Immature natural killer cell (primary cell): ENCODE measurements around the gene MET. TPM values are rescaled to one million over a fixed set of nuclear protein-coding genes. Genes with fewer than 3 reads are reported as not detected.
"Not testable (repeated sequence)": the region's sequence is repeated elsewhere in the genome, so short reads cannot be mapped to it uniquely, and the experiment has no call there.

Experiments
- DNase-seq, 3 donors: peaks; one replicate each; pipeline ENCODE4 v3.0.0; 2022; ENCODE audit warnings: mixed read lengths in 1 of 3
- H3K27ac Mint-ChIP-seq, 6 donors: one replicate each; pipeline ENCODE4 v1.8.0; 2020; ENCODE audit warnings: mixed read lengths in 6 of 6, mild to moderate bottlenecking in 5 of 6, inconsistent platforms in 4 of 6, moderate library complexity in 3 of 6
- H3K27me3 Mint-ChIP-seq, 3 donors: one replicate each; pipeline ENCODE4 v1.8.0; 2020 to 2021; ENCODE audit warnings: low read depth in 3 of 3, mild to moderate bottlenecking in 3 of 3, mixed read lengths in 3 of 3, moderate library complexity in 3 of 3, inconsistent platforms in 1 of 3
- H3K36me3 Mint-ChIP-seq, 3 donors: one replicate each; pipeline ENCODE4 v1.8.0; 2020; ENCODE audit warnings: mixed read lengths in 3 of 3, inconsistent platforms in 2 of 3, mild to moderate bottlenecking in 2 of 3
- H3K4me1 Mint-ChIP-seq, 2 donors: one replicate each; pipeline ENCODE4 v1.8.0; 2020; ENCODE audit warnings: inconsistent platforms in 2 of 2, mild to moderate bottlenecking in 2 of 2, mixed read lengths in 2 of 2, moderate library complexity in 1 of 2
- H3K4me3 Mint-ChIP-seq, 5 donors: one replicate each; pipeline ENCODE4 v1.8.0; 2020; ENCODE audit warnings: mild to moderate bottlenecking in 5 of 5, mixed read lengths in 5 of 5, inconsistent platforms in 3 of 5, moderate library complexity in 3 of 5
- H3K9me3 Mint-ChIP-seq, 6 donors: one replicate each; pipeline ENCODE4 v1.8.0; 2020; ENCODE audit warnings: mild to moderate bottlenecking in 6 of 6, mixed read lengths in 6 of 6, inconsistent platforms in 4 of 6, moderate library complexity in 3 of 6
- polyA plus RNA-seq, 3 donors: library from polyadenylated mRNA; unstranded; fragments of 300-500 nt; fragmentation: Illumina TruSeq; gene quantifications; one replicate each; pipeline ENCODE4 v1.2.3, GENCODE V29; 2021

The MET gene
- polyA plus RNA-seq, 3 donors from 2014 or later, result not detected

DNA sequence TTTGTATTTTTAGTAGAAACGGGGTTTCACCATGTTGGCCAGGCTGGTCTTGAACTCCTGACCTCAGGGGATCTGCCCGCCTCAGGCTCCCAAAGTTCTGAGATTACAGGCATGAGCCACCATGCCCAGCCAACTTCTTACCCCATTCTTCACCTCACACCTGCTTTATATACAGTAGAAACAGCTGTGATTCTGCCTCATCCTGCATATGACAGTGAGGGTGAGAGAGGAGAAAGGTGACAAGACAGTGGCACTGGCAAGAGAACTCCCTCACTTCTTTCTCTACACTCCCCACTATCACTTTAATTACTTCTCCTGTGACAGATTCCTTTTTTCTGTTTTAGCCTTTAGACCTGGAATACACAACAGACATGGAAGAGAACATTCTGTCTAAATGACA, 128.6 kb downstream of the MET start:
- no peak overlapping the region for H3K27ac Mint-ChIP-seq
- no peaks in the 10 kb centered on the region for H3K9me3 Mint-ChIP-seq
- peaks cover 0 to 3% (median 0%) of the 10 kb centered on the region in 3 donors for H3K27me3 Mint-ChIP-seq
- H3K4me3 Mint-ChIP-seq, result no peak overlapping the region
- H3K36me3 Mint-ChIP-seq, result no peaks in the 10 kb centered on the region
- DNase-seq, result no peak
- no peaks in the 10 kb centered on the region for H3K4me1 Mint-ChIP-seq

- no peak for DNase-seq
- Mint-ChIP-seq H3K4me3 (no peak overlapping the region), H3K9me3 (no peaks in the 10 kb centered on the region), H3K27ac (no peak overlapping the region), H3K36me3 (no peaks in the 10 kb centered on the region), H3K27me3 (no peaks in the 10 kb centered on the region), H3K4me1 (no peaks in the 10 kb centered on the region)
Measured at GRCh38 chr7:116801092-116801710, 129.2 kb downstream of the MET start.

GRCh38 chr7:116802144-116802745, 130.2 kb downstream of the MET start:
- H3K4me3 Mint-ChIP-seq, result no peak overlapping the region

DNA sequence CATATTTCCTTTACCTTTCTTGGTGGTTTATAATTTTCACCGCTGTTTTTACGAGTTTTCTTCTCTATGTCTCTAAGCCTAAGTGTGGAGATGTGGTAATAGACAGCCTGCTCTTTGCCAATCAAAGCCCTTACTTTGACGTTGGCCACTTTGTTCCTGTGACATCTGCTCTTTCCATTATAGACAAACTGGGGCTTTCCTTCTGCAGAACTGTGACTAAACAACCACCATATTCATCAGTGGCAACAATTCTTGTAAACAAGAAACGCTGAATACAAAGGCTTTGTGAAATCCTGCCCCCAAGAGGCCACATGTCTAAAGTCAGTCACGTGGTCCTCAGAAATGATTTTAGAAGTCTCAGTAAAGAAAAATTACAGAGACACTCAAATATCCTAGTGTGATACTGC, 130.8 kb downstream of the MET start:
- H3K27me3 Mint-ChIP-seq, result peaks cover 0 to under 1% (median 0%) of the 10 kb centered on the region in 3 donors
- DNase-seq, result peak in 2 of 3 donors; percentile 0 to 5
- H3K27ac Mint-ChIP-seq, result no peak overlapping the region
- H3K4me1 Mint-ChIP-seq, result no peaks in the 10 kb centered on the region
- no peaks in the 10 kb centered on the region for H3K36me3 Mint-ChIP-seq
- no peaks in the 10 kb centered on the region for H3K9me3 Mint-ChIP-seq
- H3K4me3 Mint-ChIP-seq, result no peak overlapping the region

More at GRCh38 chr7:116802144-116802745, 130.2 kb downstream of the MET start:
- H3K36me3 Mint-ChIP-seq, result no peaks in the 10 kb centered on the region
- H3K27me3 Mint-ChIP-seq, result no peaks in the 10 kb centered on the region
- H3K9me3 Mint-ChIP-seq, result no peaks in the 10 kb centered on the region
- H3K27ac Mint-ChIP-seq, result no peak overlapping the region
- H3K4me1 Mint-ChIP-seq, result no peaks in the 10 kb centered on the region
- DNase-seq, result no peak

- Mint-ChIP-seq H3K36me3 (no peaks in the 10 kb centered on the region), H3K9me3 (no peaks in the 10 kb centered on the region), H3K4me1 (no peaks in the 10 kb centered on the region), H3K27me3 (peaks cover 2 to 4% (median 2%) of the 10 kb centered on the region in 3 donors), H3K27ac (no peak overlapping the region), H3K4me3 (no peak overlapping the region)
- no peak for DNase-seq
Measured at GRCh38 chr7:116804471-116804870, 132.5 kb downstream of the MET start.

DNA sequence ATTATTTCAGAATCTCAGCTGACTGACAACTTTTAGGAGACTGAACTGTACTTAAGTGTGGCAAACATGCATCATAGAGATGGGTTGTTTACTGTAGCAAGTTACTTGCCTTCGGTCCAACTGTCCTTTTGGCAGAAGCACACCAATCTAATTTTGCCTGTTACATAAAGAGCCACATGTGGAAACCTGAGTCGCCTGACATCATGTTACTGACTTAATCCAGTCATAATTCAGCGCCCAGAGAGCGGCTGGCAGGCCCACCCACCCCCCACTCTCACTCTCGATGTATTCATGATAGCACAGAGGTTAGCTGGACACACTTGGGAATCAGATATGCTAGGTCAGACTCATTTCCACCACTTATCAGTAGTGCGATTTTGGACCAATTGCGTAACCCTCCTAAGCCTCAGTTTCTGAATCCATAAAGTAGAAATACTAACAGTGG, 133.1 kb downstream of the MET start:
- no peak overlapping the region for H3K4me3 Mint-ChIP-seq
- H3K27me3 Mint-ChIP-seq, result peaks cover 2 to 4% (median 2%) of the 10 kb centered on the region in 3 donors
- H3K27ac Mint-ChIP-seq, result no peak overlapping the region
- no peak for DNase-seq
- H3K4me1 Mint-ChIP-seq, result no peaks in the 10 kb centered on the region
- no peaks in the 10 kb centered on the region for H3K36me3 Mint-ChIP-seq
- H3K9me3 Mint-ChIP-seq, result no peaks in the 10 kb centered on the region

- H3K27me3 Mint-ChIP-seq, result peaks cover 2 to 4% (median 2%) of the 10 kb centered on the region in 3 donors
- H3K4me1 Mint-ChIP-seq, result no peaks in the 10 kb centered on the region
- H3K4me3 Mint-ChIP-seq, result no peak overlapping the region
- no peaks in the 10 kb centered on the region for H3K9me3 Mint-ChIP-seq
- H3K36me3 Mint-ChIP-seq, result no peaks in the 10 kb centered on the region
- no peak for DNase-seq
- no peak overlapping the region for H3K27ac Mint-ChIP-seq
Measured at GRCh38 chr7:116806046-116806944, 134.3 kb downstream of the MET start.

DNA sequence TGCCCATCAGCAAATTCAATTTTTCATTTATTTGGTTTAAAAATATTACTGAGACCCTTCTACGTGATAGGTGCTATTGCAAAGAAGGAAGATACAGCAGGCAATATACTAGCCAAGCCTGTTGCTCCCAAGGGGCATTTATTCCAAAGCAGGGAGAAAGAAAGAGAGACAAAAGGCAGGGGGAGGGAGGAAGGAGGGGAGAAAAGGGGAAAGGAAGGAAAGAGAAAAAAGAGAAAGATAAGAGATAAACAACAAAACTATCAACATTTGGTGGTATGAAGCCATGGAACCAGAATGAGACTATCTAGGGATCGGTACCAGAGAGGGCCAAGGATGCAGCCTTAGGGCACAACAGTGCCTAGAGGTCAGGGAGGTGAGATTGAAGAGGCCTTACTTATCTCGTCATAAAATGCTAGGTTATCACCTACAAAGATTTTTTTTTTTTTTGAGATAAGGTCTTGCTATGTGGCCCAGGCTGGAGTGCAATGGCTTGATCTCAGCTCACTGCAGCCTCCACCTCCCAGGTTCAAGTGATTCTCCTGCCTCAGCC, 135.1 kb downstream of the MET start:
- no peak overlapping the region for H3K27ac Mint-ChIP-seq

GRCh38 chr7:116809636-116810266, 137.8 kb downstream of the MET start:
- H3K27me3 Mint-ChIP-seq, result peaks cover 2 to 8% (median 2%) of the 10 kb centered on the region in 3 donors
- no peaks in the 10 kb centered on the region for H3K4me1 Mint-ChIP-seq
- DNase-seq, result peak in 2 of 3 donors; percentile 18 to 24
- no peaks in the 10 kb centered on the region for H3K36me3 Mint-ChIP-seq
- H3K27ac Mint-ChIP-seq, result no peak overlapping the region
- no peaks in the 10 kb centered on the region for H3K9me3 Mint-ChIP-seq
- no peak overlapping the region for H3K4me3 Mint-ChIP-seq

More for the DNA sequence above, 135.1 kb downstream of the MET start:
- Mint-ChIP-seq H3K27me3 (peaks cover 2 to 4% (median 2%) of the 10 kb centered on the region in 3 donors), H3K4me1 (no peaks in the 10 kb centered on the region), H3K9me3 (no peaks in the 10 kb centered on the region), H3K36me3 (no peaks in the 10 kb centered on the region), H3K4me3 (no peak overlapping the region)
- no peak for DNase-seq

DNA sequence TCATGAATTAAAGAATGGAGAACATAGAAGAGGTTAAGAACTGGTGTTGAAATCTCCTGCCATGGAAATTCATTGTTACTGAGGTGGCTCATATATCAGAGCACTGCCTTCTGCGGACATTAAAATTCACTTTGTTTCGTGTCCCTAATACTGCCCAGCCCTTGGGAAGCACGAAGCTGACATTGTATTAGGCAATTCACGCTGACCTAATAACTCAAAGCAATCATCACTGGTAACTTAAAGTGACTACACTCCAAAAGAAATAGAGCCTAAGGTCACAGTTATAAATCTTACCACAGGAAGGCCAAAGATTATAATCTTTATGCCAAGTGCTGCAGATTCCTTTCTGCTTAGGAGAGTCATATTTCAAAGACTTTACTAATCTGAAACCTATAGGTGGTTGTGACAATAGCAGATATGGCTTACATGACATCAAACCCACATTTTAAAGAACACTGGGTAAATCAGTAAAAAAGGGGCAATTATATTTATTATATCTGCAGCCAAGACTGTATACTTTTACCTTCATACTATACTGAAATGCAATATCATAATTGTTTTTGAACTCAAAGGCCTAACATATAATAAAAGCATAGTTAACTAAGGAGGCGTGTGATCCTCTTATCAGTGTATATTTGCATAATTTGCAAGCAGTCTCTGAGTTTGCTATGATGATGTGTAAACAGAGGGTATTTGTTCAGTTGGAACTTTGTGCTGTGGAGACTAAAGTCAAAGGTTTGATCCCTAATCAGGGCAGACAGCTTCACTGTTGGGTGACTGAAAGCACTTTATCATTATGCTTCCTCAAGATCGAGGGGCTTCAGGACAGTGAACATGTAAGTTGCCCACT, 138.5 kb downstream of the MET start:
- Mint-ChIP-seq H3K36me3 (no peaks in the 10 kb centered on the region), H3K27me3 (peaks cover 2 to 8% (median 2%) of the 10 kb centered on the region in 3 donors), H3K9me3 (no peaks in the 10 kb centered on the region)

DNA sequence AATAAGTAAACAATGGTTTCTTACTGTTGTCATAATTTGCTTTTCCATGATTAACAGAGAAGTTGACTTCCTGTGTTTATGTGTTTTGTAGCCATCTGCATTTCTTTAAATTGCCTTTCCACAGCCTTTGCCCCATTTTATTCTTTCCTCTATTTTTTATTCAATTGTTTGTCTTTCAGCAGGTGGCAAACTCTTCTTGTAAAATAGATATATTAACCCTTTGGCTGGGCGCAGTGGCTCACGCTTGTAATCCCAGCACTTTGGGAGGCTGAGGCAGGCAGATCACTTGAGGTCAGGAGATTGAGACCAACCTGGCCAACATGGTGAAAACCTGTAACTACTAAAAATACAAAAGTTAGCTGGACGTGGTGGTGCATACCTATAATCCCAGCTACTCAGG, 139.8 kb downstream of the MET start:
- Mint-ChIP-seq H3K4me3 (no peak overlapping the region), H3K27me3 (peaks cover 2 to 8% (median 2%) of the 10 kb centered on the region in 3 donors), H3K4me1 (no peaks in the 10 kb centered on the region), H3K36me3 (no peaks in the 10 kb centered on the region), H3K27ac (no peak overlapping the region), H3K9me3 (no peaks in the 10 kb centered on the region)
- DNase-seq, result no peak

More for the DNA sequence above, 138.5 kb downstream of the MET start:
- Mint-ChIP-seq H3K4me3 (no peak overlapping the region), H3K4me1 (no peaks in the 10 kb centered on the region), H3K27ac (no peak overlapping the region)
- DNase-seq, result no peak

DNA sequence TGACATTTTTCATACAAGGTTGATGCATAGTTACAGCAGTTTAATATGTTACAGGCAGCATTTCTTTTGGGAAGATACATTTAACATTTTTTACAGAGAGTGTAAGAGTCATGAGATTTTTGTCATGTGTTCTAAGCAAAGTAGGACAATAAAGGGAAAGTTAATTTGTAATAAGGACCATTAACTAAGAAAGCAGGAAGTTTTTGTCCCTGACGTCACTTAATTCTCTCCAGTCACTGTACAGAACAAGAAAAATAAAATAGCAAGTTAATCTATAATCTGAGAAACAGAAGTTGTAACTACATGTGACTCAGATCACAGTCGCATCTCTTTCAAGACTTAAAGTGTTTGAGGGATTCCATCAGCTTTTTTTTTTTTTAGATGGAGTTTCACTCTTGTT, 140.9 kb downstream of the MET start:
- no peaks in the 10 kb centered on the region for H3K4me1 Mint-ChIP-seq
- H3K27me3 Mint-ChIP-seq, result peaks cover 2 to 8% (median 2%) of the 10 kb centered on the region in 3 donors
- no peak overlapping the region for H3K4me3 Mint-ChIP-seq
- no peak for DNase-seq
- no peaks in the 10 kb centered on the region for H3K9me3 Mint-ChIP-seq
- no peak overlapping the region for H3K27ac Mint-ChIP-seq
- peaks cover 0 to 4% (median 0%) of the 10 kb centered on the region in 3 donors for H3K36me3 Mint-ChIP-seq

- not testable (repeated sequence) for DNase-seq, H3K9me3 Mint-ChIP-seq, H3K36me3 Mint-ChIP-seq, H3K4me1 Mint-ChIP-seq, H3K27me3 Mint-ChIP-seq, H3K4me3 Mint-ChIP-seq, H3K27ac Mint-ChIP-seq
Measured at GRCh38 chr7:116813371-116813770, 141.4 kb downstream of the MET start.
